Hematopoietic multipotent progenitor cell treated with erythropoietin and hydrocortisone succinate and interleukin-3 and kit ligand, for 4 days (in vitro differentiated cells): ENCODE results near the gene NEURL1B.

Source experiments
- DNase-seq: peaks from one replicate; pipeline ENCODE4 v3.0.0-alpha.2; 2015

NEURL1B gene

GRCh38 chr5:172719211-172719610, 78.1 kb downstream of the NEURL1B start:
- DNase-seq, result no peak

DNA sequence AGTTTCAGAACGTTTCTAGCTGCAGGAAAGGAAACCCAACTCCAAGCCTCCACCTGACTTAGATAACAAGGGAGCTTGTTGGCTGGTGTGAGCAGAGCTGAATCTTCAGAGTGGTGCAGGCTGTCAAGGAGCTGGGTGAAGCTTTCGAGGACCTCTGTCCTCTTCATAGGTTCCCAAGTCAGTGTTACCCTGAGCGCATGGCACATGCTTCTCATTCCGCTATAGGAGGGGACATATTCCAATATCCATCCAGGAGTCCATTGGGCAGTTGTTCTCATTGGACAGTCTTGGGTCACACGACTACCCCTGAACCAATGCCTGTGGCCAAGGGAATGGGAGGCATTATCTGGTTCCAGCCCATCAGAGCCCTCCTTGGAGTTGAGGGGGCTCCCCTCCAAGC, 79.6 kb downstream of the NEURL1B start:
- no peak for DNase-seq

DNA sequence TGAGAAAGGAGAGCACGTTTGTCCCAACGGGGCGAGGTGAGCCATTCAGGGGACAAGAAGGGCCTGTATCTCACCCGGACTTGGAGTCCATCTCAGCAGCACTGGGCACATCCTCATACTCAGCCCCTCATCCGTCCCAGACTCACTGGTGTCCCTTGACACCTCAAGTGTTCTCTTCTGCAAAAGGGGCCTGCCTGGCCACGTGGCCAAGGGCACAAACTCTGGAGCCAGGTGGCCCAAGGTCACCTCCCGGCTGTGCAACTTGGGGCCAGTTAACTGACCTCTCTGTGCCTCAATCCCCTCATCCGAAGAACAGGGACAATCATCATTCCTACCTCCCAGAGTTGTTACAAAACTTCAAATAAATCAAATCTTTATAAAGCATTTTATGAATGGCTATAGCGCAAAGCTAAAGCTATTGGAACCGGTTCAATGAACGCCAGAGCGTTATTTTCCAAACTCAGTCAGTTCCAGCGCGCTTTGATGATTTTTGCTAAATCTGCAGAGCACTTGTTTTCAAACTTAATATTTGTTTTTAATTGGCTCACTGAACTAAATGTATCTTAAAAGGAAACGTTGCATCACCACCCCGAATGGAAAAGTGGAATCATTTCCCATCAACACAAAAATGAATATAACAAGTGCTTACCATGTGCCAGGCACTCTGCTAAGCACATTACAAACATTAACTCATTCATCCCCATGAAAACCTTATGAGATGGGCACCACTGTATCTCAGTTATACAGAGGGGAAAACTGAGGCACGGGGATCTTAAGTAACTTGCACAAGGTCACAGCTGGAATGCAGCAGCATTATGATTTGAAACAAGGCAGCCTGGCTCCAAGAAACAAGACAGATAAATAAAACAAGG, 80.6 kb downstream of the NEURL1B start:
- no peak for DNase-seq

- no peak for DNase-seq
These were observed 81.3 kb downstream of the NEURL1B start for GRCh38 chr5:172722327-172722815.

GRCh38 chr5:172723508-172723907, 82.4 kb downstream of the NEURL1B start:
- DNase-seq, result no peak

DNA sequence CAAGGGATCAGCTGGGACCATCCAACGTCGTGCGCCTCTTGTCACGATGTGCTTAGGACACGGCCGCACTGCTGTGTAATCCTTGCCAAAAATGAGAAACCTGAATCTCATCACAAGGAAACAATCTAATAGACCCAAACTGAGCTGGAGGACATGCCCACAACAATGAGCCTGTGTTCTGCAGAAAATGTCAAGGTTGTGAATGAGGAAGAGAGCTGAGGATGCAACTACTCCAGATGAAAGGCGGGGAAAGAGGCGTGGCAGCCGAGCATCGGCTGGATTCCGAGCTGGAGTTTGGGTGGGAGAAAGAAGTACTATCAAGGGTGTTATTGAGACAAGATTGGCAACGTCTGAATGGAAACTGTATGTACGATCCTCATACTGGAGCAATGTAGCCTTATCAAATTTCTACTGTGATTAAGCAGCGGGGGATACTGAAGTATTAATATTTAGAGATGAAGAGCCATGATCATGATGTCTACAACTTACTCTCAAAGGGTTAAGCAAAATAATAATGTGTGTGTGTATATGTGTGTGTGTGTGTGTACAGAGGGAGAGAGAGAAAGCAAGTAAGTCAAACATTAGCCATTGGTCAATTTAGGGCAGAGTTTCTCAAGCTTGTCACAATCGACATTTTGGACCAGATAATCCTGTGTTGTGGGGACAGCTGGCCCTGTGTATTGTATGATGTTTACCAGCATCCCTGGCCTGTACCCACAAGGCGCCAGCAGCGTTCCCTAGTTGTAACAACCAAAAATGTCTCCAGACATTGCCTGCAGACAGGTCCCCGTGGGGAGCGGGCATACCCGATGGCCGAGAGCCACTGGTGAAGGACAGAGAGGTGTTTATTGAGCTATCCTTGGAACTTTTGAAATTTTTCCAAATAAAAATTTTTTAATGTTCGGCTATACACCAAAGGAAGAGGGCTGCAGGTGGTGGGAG, 83.5 kb downstream of the NEURL1B start:
- DNase-seq, result no peak

- no peak for DNase-seq
These were observed 84.2 kb downstream of the NEURL1B start for GRCh38 chr5:172725273-172725672.

DNA sequence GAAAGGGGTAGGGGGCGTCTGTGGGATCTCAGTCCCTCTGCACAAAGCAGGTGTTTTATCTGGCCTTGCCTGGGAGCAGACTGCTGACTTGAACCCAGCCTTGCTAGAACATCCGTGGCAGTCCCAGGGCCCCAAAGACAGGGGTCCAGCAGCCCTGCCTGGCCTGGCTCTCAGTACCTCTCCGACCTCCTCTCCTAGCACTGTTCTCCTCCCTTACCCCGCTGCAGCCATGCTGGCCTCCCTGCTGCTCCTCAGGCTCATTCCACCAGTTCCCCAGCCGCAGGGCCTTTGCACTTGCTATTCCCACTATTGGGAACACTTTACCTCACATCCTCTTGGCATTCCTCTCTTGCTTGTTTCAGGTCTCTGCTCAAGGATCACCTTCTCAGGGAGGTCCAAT, 84.7 kb downstream of the NEURL1B start:
- DNase-seq, result no peak

DNA sequence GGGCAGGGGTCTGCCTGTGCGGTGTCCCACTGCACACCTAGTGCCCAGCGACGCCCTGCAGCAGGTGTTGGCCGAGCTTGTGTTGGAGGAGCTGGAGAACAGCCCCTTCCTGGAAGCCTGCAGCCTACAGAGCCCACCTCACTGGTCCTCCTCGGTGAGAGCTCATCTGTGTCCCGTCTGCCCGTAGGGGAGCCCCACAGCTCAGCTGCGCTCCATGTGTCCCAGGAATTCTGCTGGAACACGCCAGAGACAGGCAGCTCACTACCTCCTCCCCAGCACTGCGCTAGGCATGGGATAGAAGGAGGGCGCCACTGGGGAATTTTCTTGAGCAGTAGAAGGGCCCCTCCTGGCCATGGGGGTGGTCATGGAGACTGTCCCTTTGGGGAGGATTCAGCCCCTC, 85.9 kb downstream of the NEURL1B start:
- no peak for DNase-seq

DNA sequence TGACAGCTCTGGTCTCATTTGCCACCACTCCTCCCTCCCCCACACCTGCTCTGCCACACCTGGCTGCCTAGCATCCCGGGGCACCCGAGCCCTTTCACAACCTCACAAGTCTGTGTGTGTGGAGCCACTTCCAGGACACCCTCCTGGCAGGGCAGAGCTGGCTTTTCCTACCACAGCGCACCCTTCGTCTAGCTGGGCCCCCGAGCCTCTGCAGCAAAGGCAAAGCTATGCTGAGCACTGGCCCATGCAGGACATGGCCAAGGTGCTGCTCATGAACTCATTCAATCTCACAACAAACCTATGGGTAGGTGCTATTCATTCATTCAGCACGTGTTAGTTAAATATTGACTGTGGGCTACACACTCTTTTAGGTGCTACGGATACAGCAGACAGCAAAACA, 86.5 kb downstream of the NEURL1B start:
- no peak for DNase-seq

DNA sequence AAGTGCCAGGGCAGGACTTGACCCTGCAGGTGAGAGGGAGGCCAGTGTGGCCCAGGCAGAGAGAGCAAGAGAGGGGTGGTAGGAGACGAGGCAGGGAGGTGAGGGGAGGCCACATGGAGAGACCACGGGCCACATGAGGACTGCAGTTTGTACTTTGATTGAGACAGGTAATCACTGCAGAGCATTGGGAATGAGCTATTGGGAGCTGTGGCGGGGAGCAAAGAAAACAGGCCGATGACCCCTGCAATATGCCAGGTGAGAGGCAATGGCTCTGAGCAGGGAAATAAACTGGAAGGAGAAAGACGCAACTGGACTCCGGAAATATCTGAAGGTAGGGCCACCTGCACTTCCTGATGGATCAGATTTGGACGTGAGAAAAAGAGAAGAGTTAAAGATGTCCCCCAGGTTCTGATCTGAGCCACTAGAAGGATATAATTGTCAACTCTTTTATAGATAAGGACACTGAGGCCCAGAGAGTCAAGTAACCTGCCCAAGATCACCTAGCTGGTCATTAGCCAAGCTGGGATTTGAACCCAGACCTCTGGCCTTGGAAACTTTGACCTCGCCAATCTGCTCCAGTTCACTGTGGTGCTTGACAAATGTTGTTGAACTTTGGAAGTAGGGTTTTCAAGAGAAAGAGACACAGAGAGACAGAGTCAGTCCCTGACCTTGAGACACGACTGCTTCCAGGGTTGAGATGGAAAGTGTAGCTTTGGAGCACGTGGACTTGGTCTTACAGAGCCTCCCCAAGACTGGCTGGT, 87.6 kb downstream of the NEURL1B start:
- no peak for DNase-seq

DNA sequence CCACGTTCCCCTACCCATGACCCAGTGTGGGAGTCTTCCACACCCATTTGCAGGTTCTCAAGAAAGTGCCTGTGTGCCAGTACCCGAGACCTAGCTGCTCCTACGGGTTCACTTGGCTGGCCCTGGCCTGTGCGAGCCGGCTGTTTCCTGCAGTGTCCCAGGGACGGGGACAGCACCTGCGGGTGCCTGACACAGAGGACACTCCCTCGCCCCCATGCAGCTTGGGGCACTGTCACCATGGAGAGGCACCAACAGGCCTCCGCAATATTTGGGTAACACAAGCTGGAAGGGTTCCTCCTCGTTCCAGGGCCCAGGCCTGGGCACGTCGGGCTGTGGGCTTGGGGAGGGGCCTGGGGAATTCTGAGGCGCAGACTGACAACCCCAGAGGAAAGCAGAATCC, 88.5 kb downstream of the NEURL1B start:
- DNase-seq, result no peak

DNA sequence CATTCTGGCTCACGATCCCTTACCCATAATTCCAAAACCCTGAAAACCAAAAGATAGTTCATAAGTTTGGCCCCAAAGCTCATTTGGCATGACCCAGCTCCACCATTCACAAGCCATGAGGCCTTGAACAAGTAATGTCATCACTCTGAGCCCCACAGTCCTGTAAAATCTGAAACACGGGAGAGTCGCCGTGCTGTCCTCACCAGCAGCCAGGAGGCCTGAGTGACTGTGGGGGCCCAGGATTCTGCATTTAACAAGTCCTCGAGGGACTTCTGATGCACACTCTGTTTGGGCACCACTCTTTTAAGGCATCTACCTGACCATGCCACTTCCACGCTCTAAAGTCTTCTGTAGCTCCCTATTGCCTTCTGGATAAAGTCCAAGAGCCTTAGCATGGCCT, 89.2 kb downstream of the NEURL1B start:
- no peak for DNase-seq

DNA sequence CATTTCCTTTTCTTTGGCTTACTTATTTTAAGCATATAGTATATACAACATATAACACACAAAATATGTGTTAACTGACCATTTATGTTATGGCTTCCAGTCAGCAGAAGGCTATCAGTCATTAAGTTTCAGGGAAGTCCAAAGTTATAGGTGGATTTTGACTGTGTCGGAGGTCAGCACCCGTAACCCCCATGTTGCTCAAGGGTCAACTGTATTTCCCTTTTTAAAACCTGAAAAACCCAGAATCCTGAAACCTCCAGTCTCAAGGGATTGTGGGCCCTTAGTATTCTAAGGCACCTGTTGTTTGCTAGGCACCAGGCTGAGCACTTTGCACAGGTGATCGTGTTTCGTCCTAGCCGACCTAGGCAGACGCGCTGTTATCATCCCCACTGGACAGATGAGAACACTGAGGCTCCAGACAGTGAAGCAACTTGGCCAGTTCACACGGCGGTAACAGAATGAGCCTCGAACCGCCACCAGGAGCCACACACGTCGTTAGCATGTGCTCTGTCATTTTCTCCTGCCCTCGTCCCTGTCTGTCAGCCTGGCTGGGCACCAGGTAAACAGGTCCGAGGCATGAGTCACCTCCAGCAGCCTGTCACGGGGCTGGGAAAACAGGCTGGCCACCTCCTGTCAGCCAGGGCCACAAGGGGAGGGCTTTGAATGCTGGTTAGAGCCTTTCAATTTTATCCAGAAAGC, 90.1 kb downstream of the NEURL1B start:
- no peak for DNase-seq

DNA sequence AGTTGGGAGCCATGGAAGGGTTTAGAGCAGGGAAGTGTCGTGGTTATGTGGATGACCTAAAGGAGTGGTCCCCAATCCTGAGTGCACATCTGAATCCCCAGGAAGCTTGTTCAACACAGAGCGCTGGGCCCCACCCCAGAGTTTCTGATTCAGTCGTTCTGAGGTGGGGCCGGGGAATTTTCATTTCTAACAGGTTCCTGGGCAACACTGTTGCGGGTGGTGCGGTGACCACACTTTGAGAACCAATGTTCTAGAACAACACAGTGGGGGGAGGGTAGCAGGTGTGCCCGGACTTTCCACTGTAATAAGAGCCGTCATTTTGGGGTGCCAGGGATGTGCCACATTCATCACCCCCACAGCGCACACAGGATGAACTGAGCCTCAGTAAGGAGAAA, 90.6 kb downstream of the NEURL1B start:
- DNase-seq, result no peak

GRCh38 chr5:172732201-172732865, 91.3 kb downstream of the NEURL1B start:
- no peak for DNase-seq

DNA sequence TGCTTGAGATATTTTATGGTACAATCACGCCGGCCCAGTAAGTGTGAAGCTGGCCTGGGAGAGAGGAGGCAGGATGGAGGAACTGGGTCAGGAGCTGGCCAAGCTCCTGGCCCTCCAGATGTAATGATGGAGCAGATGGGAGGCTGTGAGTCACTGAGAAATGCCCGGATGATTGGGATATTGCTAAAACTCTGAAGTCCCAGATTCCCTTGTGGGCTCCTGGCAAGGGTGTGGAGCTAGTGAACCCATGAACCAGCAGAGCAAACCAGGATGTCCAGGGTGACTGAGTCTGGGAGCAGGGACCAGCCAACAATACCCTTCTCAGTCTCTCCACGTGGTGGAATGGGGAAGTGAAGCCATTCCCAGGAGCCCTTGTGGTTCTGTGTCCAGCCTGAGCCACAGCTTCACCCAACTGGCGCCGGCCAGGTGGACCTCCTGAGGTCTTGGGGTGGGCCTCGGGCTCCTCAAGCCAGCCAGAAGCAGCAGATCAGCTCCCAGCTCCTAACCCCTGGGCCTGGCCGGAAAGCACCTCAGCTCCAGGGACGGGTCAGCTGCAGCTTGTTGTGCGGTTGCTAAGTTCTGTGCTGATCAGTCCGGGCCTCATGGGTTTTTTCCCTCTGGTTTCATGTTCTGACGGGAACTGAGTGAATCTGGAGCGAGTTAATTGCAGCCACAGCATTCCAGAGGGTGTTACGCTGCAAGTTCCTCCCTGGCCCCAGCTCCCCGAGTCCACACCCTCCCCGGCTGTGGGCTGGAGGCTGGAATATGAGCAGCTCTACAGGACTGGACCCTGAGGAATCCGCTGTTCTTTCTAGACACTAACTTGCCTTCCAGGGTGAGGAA, 92.3 kb downstream of the NEURL1B start:
- no peak for DNase-seq

DNA sequence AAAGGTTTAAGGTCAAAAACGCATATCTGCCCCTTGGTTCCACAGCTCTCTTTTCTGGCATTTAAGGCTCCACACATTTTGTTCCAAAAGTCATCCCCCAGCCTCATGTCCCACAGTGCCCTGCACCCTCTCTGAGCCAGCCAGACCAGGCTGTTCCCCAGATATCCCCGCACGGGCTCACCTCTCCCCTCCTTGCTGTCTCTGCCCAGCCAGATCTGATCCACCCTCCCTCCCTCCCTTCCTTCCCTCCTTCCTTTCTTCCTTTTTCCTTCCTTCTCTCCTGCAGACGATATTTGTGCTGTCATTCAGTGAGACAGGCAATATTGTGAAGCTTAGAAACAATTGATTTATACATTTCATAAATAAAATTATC, 92.9 kb downstream of the NEURL1B start:
- DNase-seq, result no peak

DNA sequence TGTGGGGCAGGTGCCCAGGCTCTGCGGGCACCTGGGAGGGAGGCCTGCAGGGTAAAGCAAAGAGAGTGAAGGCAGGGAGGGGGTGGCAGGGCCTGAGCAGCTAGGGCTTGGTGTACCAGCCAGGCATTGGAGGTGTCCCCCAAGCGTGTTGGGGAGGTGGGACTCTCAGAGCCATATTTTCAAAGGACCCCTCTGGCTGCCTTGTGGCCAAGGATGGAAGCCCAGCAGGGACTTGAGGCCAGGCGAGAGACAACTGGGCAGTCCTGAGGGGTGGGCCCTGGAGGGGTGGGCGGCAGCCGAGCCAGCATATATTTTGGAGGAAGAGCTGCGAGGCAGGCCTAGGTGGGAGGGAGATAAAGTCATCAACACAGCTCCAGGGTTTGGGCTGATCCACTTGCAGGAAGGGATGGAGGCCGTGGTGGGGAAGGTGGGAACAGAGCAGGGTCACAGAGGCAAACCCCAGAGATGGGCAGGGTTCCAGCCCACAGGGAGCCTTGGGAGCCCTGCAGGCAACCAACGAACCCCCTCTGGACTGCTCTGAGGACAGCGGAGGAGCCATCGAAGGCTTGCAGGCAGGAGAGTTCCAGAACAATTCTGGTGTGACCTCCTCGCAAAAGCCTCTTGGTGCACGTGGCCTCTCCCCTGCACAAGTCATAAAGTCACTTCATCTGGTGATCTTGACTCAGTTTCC, 94.2 kb downstream of the NEURL1B start:
- no peak for DNase-seq

DNA sequence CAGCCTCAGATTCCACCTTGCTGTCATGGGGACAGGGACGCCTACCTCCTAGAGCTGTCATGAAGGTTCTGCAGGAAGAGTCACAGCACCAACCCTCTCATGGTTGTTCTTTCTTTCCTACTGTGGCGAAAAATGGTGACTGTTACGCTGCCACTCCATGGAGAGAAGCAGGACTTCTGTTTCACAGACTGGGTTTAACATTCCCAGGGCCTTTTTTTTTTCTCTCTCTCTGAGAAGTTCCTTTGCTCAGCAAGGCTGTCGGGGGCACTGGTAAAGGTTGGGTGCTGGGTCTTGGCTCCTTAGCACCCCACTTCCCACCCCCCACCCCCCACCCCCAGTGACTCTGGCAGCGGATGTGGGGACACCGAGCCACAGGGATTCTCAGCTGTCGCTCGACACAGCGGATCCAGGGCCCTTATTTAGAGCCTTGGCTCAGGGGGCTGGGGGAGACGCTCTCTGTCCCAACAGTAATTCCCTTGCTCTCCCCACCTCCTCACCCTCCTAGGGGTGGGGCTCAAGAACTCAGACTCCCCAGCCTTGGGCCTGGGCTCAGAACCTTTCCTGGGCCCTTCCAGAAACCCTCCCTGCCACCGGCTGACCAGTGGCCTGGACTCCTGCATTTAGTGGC, 95.6 kb downstream of the NEURL1B start:
- DNase-seq, result no peak
